Skin of body (tissue), 2 donors: Measurements from ENCODE around the gene HOXD4. TPM values are rescaled to one million over a fixed set of nuclear protein-coding genes. Genes with fewer than 3 reads are reported as not detected.

Experiments
- DNase-seq: peaks from one replicate; lab custom pipeline; 2025; lab: John Stamatoyannopoulos, UW
- total RNA-seq: library from RNA; depleted of rRNA; stranded (reverse); fragments of >200 nt; gene quantifications from one replicate; pipeline ENCODE4 v1.2.3, GENCODE V29; 2014

Gene HOXD4
- total RNA-seq, result 5.4 TPM

DNA sequence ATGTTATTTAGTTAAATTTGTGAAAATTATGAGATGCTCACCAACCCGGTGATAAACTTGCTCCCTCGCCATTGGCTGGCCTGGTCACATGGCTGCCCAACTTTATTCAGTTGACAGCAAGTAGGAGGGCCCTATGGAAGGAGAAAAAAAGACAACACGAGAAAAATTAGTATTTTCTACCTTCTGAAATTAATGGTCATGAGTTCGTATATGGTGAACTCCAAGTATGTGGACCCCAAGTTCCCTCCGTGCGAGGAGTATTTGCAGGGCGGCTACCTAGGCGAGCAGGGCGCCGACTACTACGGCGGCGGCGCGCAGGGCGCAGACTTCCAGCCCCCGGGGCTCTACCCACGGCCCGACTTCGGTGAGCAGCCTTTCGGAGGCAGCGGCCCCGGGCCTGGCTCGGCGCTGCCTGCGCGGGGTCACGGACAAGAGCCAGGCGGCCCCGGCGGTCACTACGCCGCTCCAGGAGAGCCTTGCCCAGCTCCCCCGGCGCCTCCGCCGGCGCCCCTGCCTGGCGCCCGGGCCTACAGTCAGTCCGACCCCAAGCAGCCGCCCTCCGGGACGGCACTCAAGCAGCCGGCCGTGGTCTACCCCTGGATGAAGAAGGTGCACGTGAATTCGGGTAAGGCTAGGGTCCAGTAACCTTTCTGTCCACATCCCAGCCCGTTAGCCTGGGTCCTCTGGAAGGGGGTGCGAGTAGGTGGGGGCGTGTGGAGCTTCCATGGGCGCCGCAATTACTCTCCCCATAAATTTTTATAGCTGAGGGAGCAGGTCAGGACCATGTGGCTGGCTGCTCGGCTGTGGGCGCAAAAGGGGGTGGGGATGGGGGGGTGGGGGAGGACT lies at the start of gene HOXD4:
Gene HOXD4 (plus strand): TSS at position 109 of the 846 bp plus-strand sequence. CDS start 84 bp downstream, at position 193.
- DNase-seq, result no peak

DNA sequence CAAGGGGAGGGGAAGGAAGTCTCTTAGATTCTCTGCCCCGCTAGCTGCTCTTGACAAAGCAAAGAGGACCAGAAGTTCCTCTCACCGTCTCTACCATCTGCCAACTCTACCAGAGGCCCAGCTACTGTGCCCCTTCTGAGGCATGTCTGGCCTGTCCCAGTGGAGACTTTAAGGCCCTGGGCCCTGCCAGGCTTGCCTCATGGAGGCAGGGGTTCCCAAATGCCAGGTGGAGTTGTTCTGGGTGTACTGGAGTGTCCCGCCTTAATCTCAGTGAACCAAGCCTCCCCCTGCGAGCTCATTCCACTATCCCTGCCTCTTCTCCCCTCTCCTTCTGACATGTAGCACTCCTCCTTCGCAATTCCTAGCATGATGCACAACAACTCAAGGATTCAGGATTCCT lies 49.5 kb upstream of the HOXD4 start:
- no peak for DNase-seq

DNA sequence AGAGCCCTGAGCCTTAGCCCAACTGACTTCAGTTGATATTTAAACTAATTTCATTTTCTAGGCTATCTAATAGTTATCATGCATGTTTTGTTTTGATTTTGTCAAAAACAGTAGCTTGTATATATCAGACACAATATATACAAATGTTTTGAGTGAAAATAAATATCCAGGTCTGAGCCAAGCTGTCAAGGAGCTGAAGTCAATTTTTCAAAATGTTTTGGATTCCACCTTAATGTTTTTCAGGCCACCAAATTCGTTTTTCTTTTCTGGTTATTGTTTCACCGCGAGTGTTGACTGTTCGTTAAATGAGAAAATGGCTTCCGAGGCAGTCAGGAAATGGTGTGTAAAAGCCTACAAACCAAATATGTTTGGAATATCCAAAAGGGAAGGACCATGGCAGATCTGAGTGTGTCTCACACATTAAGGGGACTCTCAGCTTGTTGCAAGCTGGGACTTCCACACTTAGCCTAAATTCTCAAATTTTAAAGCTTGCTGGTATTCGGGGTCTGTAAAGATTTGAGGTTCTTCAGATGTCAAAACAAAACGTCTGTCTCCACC lies 49.0 kb upstream of the HOXD4 start:
- DNase-seq, result no peak

DNA sequence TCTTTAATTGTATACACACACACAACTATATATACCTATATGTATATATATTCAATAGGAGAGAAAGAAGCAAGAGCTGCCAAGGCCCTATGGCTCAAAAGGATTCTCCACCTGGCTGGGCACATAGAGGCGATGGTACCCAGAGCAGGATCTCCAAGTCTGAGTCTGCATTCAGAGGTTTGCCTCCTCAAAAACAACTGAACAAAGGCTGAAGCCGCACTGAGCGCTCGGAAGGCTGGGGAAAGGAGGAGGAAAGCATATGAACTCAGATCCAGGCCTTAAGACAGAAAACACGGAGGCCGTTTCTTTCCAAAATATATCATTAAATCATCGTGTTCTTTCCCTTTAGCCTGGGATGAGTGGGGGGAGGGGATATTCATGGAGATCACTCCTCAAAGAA lies 48.2 kb upstream of the HOXD4 start:
- no peak for DNase-seq

DNA sequence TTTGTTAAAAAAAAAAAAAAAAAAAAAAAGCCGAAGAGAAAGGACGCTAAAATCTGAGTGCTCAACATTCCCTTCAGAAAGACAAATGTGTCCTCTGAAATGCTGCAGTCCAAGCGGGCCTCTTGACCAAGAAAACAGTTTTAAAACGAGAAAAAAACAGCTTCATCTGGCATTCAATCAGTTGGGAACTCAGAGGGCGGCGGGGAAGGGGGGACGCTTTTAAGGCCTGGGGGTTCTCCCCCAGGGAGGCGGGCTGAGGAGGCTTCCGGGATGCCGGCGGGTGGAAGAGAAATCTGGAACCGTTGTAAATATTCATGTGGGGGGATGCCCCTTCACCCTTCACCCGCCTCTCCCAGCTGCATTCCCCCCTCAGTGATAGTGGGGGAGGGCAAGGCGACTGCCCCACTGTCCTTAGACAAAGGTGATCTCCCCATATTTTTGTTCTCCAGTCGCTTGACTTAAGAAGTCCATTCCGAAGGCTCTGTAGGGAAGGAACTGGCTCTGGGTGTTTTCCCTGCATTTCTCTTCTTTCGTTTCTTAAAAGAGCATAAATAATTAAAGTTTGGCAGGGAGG lies 47.5 kb upstream of the HOXD4 start:
- no peak for DNase-seq

DNA sequence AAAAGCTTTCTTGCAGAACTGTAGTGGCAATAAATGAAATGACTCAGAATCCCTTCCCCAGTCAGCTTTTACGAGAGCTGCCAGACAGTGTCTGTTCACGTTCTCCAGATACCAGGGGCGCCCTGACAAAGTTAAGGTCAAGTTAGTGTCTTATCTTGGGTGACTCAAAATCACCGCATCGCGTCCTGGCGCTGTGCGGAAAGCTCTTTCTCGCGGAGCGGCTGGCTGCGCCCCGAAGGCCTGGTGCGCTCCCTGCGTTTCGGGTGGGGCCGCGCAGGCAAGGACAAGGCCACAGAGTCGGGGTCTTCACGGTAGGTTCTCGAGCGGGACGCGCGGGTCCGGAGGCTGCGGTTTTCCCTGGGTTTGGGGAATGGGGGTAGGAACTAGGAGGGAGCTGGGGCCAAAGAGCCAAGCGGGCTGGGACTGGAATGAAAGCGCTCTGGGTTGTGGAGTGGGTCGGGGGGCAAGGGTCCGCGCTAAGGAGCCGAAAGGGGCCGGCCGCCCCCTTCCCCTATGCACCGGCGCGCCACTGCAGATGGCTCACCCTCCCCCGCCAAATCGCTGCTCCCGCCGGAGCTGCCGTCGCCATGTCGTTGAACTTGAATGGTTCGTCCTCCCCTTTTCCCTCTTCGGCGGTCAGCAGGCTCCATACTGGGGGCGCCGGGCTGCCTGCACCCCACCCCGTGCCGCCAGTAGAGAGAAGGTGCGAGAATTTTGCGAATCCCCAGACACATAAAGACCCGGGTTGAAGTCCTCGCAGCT lies 46.9 kb upstream of the HOXD4 start:
- no peak for DNase-seq

DNA sequence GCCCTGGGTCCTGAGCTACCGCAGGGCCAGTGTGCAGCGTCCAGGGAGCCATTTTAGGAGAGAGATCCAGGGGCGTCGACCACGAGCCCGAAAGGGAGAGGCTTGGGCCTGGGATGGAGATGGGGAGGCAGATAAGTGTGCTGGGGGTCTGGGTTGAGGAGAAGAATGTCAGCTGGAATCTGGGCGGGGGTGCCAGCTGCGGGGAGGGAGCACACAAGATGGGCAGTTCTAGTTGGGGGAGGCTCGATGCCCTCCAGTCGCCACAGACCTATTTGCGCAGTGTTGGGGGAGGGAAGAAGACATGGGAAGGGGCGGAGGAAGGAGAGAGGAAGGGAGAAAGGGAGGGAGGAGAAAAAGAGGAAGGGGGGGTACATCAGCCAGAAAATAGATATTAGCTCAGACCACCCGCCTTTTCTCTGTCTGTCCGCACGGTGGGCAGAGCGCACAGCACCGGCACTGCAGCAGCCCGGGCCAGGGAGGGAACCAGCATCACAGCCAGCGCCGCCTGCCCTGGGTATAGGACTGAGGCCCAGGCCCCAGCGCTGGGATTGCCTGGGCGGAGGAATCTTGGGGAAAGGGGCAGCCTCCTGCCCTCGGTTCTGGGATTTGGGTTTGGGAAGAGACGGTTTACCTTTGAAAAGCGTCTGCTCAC lies 46.1 kb upstream of the HOXD4 start:
- no peak for DNase-seq

DNA sequence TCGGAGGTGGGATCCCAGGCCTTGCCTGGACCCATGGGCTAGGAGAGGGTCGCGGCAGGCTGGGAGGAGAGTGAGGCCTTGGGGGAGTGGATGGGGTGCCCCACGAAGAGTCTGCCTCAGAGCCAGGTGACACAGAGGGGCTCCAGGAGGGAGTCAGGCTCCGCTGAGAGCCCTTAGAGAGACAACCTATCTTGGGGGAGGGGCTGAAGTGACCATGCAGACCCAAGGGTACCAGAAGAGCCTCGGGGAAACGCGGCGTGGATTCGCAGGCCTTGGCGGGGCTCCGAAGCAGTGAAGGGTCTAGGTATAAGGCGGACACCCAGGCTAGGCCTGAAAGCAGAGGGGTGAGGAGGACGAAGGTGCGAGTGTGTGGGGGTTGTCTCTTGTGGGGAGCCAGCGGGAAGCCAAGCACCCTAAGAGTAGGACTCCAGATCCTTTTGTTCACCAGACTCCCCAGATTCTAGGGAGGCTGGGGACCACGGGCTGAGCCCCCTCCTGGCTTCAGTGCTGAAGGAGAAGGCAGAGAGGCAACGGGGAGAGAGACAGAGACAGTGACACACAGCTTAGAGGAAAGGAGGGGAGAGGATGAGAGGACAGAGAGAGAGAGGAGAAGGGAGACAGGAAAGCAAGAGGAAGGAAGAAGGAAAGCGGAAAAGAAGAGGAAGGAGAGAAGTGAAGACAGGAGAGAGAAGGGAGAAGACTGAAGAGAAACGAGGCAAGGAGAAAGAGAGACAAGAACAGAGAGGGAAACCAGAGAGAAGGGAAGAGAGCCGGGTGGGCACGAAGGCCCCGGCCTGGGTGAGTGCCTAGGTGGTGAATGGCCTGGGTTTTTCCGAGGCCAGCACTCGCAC lies 45.4 kb upstream of the HOXD4 start:
- DNase-seq, result no peak

DNA sequence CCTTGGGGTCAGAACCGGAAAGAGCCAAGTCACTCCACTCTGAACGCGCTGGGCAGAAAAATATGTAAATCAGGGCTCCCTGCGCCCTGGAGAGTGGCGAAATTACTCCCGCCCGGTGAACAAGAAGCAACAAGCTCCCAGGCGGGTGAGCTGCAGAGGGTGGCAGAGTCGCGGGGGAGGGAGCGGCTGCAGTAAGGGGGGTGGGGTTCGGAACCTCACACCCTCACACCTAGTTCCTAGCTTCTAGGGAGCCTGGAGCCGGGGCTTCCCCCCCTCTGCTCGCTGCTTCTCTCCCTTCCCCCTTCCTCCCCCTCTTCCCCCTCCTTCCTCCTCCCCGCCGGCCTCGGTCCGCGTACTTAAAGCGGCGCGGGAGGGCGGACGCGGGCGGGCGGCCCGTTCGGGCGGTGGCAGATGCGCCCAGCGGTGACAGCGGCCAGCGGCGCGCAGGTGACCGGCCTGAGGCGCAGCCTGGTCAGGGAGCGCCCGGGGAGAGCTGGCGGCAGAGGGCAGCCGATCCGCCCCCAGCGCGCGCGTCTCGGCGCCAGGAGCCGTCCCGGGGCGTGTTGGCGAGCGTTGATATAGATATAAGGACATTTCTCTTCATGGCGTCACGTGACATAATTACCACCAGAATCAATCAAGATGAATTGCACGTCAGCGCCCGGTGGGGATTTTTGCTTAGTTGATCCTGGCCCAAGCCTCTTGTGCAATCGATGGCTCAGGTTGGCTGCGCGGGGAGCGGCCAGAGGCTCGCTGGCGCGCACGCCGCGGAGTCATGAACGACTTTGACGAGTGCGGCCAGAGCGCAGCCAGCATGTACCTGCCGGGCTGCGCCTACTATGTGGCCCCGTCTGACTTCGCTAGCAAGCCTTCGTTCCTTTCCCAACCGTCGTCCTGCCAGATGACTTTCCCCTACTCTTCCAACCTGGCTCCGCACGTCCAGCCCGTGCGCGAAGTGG lies 44.5 kb upstream of the HOXD4 start, which contains the start of gene HOXD11:
Gene HOXD11 (plus strand): TSS at position 700 of the 959 bp plus-strand sequence. CDS start 76 bp downstream, at position 776.
- no peak for DNase-seq

DNA sequence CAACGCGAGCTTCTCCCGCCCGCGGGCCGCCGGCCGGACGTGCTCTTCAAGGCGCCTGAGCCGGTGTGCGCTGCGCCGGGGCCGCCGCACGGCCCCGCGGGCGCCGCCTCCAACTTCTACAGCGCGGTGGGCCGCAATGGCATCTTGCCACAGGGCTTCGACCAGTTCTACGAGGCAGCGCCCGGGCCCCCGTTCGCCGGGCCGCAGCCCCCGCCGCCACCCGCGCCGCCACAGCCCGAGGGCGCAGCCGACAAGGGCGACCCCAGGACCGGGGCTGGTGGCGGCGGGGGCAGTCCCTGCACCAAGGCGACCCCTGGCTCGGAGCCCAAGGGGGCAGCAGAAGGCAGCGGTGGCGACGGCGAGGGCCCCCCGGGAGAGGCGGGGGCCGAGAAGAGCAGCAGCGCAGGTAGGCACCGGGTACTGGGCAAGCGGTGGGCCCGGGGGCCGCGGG lies 43.6 kb upstream of the HOXD4 start:
- DNase-seq, result no peak

DNA sequence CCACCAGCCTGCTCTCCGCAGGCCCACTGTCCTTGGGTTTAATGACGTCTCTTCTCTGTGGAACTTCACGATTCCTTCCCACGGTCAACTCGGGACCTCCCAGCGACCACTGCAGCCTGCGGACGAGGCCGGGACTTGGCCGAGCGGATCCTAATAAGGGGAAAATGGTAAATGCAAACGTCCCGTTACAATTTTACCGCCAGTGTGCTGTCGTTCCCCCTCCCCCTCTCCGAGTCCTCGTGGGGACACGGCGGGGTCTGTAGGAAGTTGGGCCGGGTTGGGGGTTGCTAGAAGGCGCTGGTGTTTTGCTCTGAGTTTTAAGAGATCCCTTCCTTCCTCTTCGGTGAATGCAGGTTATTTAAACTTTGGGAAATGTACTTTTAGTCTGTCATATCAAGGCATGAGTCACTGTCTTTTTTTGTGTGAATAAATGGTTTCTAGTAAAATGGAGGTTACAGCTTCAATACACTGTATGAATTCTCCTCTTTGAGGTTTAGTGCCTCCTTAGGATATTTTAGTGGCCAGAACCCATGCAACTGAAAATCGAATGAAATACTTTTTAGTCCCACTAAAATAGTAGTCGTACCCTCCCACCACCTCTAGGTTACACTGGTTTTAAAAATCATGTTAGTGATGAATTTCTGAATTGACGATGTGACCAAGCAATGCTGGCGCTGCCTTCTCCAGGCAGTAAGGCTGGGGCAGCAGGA lies 42.0 kb upstream of the HOXD4 start:
- DNase-seq, result no peak

DNA sequence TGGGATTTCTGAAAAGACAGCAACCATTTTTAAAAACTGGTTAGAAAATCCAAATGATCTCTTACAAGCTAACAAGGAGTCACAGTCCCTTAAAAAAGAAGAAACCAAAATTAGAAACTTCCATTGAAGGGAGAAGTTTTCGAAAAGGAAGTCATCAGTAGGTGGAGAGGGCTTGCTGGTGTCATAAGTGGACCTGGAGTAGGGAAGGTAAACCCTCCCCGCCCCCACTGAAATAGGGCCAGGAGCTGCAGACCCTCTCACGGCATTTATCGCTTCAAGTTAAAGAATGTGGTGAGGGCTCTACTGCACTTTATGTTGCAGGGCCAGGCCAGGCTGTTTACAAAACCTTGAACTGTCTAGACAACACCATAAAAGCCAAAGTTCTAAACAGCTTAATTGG lies 41.4 kb upstream of the HOXD4 start:
- DNase-seq, result no peak

DNA sequence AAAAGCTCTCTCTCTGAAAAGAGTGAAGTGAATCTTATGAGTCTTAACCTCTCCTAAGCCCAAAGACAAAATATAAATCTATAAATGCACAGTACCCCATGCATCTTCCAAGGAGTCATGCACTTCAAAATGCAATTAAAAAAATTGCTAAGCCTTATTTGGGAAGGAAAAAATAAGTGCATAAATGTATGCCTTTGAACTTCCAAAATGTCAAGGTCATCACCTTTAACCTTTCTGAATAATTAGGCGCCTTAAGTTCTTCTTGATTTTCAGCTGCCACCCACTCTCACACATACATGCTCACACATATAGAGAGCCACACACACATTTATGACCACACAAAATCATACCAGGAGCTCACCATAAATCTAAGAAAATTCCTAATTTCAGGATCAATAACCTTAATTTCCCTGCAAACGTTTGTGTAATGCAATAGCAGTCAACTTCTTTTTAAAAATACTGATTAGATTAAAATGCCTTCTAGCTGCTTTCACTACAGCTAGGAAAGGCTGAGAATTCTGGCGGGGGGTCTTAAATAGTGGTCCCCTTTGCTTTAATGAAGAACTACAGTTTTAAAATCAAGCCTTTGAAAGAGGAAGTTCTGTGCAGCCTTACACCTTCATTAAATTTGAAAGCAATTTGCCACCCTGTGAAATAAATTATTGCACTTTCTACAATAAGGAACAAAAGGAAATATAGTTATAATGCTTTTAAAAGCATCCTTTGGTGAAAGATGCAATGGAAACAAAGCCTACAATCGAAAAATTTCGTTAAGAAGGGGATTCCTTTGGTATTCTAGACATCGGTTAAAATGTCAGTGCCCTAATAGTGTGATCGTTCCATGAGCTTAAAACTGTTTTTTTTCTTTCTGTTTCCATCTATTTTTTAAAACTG lies 40.7 kb upstream of the HOXD4 start:
- no peak for DNase-seq

DNA sequence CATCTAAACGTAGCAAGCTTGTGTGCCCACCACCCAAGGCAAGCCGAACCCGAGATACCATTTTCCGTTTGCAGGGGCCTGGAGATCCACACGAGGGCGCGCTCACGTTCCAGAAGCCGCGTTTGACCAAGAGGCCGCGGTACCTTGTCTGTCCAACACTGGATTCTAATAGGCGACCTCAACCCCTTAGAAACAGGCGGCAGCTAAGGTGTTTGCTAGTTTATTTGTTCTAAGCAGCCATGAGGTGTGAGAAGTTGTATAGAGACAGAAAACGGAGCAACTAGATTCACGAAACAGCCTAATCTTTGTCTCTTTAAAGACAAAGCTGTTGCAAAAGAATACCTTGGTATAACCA lies 40.1 kb upstream of the HOXD4 start:
- DNase-seq, result no peak

DNA sequence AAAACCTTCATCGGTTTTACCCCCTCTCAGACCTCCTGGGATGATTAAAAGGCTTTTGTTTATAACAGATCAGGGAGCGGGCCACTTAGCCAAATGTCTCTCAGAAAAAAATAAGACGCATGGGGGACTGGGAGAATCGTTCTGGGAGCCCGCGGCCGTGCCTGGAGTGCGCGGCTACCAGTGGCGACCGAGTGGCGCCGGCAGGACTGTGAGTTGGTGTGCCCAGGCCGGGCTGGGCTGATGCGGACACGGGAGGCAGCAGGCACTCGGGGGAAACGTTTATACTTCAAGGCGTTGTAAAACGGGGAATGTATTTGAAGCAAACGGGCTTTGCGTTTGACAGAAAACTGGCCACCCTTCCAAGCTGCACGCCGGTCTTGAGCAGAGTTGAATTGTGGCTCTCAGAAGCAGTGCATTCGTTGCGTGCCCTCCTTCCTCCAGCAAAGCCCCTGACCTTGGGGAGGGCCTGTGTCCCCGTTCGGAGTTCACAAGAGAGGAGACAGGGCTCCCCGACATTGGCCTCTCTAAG lies 39.4 kb upstream of the HOXD4 start:
- DNase-seq, result no peak

DNA sequence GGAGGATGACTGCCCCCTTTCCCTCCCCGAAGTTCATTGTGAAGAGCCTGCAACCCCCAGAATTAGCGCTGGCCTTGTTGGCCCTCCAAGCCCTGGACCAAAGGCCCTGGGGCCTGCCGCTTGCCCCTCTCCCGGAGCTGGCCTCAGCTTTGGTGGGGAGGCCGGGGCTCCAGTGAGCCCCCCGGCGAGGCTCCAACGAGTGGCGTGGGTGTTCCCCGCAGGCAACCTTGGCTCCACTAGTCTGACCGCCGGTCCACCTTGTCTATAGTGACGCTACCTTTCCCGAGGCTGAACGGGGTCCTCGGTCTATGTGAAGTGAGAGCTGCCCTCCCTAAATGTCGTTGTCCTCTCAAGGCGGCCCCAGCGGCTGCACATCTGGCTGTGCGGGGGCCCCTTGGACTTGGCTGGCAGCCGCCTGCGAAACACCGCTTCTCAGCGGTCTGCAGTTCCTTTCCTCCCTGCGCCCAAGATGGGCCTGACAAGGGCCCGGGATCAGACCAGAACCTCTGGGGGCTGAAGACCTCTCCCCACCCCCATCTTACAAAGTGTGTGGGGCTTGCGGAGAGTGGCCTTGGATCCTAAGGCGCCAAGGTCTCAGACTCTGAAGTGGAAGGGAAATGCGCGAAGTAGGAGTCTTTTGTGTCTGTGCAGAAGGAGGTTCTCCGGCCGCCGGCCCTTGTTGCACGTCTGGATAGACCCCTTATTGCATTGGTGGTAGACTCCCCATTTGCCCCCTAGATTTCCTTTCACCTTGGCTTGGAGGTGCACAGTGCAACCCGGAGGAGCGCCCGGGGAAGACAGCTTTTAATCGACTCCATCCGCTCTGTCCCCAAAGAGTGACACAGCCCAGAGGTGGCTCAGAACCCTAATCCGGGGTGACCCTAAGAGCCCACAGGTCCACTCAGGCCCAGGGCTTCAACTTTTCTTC lies 38.7 kb upstream of the HOXD4 start:
- no peak for DNase-seq
